Loucy (cell line): ENCODE data around the gene PLXNA2.

Experiments
- H2AFZ ChIP-seq: fragments of 200-600 bp; sonication (generic); 2 replicates; pipeline ENCODE4 v1.6.0; 2016; ENCODE audit warnings: antibody characterized with exemption, mild to moderate bottlenecking, low read length, moderate library complexity
- H3F3A ChIP-seq: fragments of 200-600 bp; 2 replicates; pipeline ENCODE4 v1.6.0; 2016; ENCODE audit warnings: antibody characterized with exemption, low read depth, mild to moderate bottlenecking
- H3K27me3 ChIP-seq: fragments of 200-600 bp; sonication (generic); 2 replicates; pipeline ENCODE4 v1.6.1; 2014; ENCODE audit warnings: low read length, mild to moderate bottlenecking; ENCODE audit not compliant: insufficient read depth, poor library complexity, severe bottlenecking
- H3K36me3 ChIP-seq: fragments of 200-600 bp; sonication (generic); 2 replicates; pipeline ENCODE4 v1.6.1; 2016; ENCODE audit warnings: low read length; ENCODE audit not compliant: insufficient read depth
- H3K4me1 ChIP-seq: fragments of 200-600 bp; sonication (generic); 2 replicates; pipeline ENCODE4 v1.5.1; 2014; ENCODE audit warnings: low read length, mild to moderate bottlenecking; ENCODE audit not compliant: insufficient read depth, poor library complexity, severe bottlenecking
- H3K4me2 ChIP-seq: fragments of 200-600 bp; sonication (generic); 2 replicates; pipeline ENCODE4 v1.6.0; 2014; ENCODE audit warnings: antibody characterized with exemption, low read length, low read depth, mild to moderate bottlenecking; ENCODE audit not compliant: poor library complexity, severe bottlenecking
- H3K4me3 ChIP-seq: fragments of 200-600 bp; sonication (generic); 2 replicates; pipeline ENCODE4 v1.5.1; 2014; ENCODE audit warnings: low read length, mild to moderate bottlenecking, mixed read lengths; ENCODE audit not compliant: poor library complexity, severe bottlenecking
- H3K79me2 ChIP-seq: fragments of 200-600 bp; sonication (generic); 2 replicates; pipeline ENCODE4 v1.6.1; 2014; ENCODE audit warnings: low read length; ENCODE audit not compliant: insufficient read depth
- H3K9ac ChIP-seq: fragments of 200-600 bp; sonication (generic); 2 replicates; pipeline ENCODE4 v1.6.0; 2014; ENCODE audit warnings: mild to moderate bottlenecking, low read depth, low read length, moderate library complexity; ENCODE audit not compliant: poor library complexity, severe bottlenecking
- H3K9me2 ChIP-seq: fragments of 200-600 bp; sonication (generic); replicated peaks from 2 replicates; pipeline ENCODE4 v1.6.1; 2016; ENCODE audit warnings: low read depth, low read length, mixed read lengths
- H3K9me3 ChIP-seq: fragments of 200-600 bp; sonication (generic); 2 replicates; pipeline ENCODE4 v1.6.1; 2014; ENCODE audit warnings: mild to moderate bottlenecking, antibody characterized with exemption, low read length, low read depth; ENCODE audit not compliant: insufficient read depth
- H4K20me1 ChIP-seq: fragments of 200-600 bp; sonication (generic); 2 replicates; pipeline ENCODE4 v1.6.0; 2014; ENCODE audit warnings: antibody characterized with exemption, low read length, mild to moderate bottlenecking; ENCODE audit not compliant: insufficient read depth, poor library complexity, severe bottlenecking
- EZH2phosphoT487 ChIP-seq: fragments of 200-600 bp; IDR thresholded peaks from 2 replicates; pipeline ENCODE4 v1.6.1; 2018; ENCODE audit warnings: antibody characterized with exemption, mild to moderate bottlenecking, moderate library complexity, borderline replicate concordance
- TF ChIP-seq, protein P1 (sequence below): fragments of 200-600 bp; sonication (generic); conservative IDR thresholded peaks from 2 replicates; pipeline ENCODE4 v1.5.1; 2014; ENCODE audit warnings: mild to moderate bottlenecking, antibody characterized with exemption, low read length

PLXNA2 gene

DNA sequence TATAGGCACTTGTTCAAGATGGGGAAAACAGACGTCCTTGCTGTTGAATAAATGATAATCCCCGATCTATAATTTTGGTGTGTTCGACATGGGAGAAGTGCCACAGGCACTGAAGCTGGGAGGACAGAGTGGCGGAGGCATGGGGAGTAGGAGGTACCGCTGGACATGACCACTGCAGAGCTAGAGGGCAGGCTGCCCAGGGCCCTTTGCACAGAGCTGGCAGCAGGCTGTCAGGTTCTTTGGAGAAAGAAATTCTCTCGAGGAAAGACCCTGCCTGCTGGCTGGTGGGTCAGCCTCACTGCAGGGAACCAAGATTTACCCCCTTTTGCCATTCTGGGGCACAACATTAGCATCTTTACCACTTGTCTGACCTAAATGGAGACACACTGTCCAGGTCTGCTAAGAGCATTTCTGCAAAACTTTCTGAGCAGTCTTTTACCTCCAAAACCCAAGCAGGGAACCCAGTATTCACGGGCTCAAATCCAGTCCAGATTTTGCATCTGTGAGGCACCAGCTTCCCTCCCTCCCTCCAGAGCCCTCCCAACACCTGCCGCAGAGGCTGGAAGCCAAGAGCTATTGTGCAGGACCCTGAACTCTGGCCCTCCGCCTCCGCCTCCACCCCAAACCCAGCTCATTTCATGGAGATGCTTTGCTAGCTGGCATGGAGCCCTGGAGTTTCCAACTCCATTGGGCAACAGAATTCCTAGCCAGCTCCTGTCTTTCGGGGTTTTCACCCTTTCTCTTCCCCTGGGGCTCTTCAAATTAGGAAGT lies 142.3 kb downstream of the PLXNA2 start:
- no peaks in the 10 kb centered on the region for H3K79me2 ChIP-seq
- no peaks in the 10 kb centered on the region for H3K36me3 ChIP-seq
- no peaks in the 10 kb centered on the region for H3F3A ChIP-seq
- H4K20me1 ChIP-seq, result no peaks in the 10 kb centered on the region
- H3K27me3 ChIP-seq, result no peaks in the 10 kb centered on the region
- no peaks in the 10 kb centered on the region for H3K9me2 ChIP-seq
- H3K9ac ChIP-seq, result no peak overlapping the region
- no peak overlapping the region for H2AFZ ChIP-seq
- H3K4me2 ChIP-seq, result no peak overlapping the region
- H3K4me3 ChIP-seq, result no peak overlapping the region
- TF ChIP-seq, protein P1, sequence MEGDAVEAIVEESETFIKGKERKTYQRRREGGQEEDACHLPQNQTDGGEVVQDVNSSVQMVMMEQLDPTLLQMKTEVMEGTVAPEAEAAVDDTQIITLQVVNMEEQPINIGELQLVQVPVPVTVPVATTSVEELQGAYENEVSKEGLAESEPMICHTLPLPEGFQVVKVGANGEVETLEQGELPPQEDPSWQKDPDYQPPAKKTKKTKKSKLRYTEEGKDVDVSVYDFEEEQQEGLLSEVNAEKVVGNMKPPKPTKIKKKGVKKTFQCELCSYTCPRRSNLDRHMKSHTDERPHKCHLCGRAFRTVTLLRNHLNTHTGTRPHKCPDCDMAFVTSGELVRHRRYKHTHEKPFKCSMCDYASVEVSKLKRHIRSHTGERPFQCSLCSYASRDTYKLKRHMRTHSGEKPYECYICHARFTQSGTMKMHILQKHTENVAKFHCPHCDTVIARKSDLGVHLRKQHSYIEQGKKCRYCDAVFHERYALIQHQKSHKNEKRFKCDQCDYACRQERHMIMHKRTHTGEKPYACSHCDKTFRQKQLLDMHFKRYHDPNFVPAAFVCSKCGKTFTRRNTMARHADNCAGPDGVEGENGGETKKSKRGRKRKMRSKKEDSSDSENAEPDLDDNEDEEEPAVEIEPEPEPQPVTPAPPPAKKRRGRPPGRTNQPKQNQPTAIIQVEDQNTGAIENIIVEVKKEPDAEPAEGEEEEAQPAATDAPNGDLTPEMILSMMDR, result no peak
- no peak for TF ChIP-seq EZH2phosphoT487
- H3K4me1 ChIP-seq, result no peaks in the 10 kb centered on the region
- no peaks in the 10 kb centered on the region for H3K9me3 ChIP-seq

- H4K20me1 ChIP-seq, result no peaks in the 10 kb centered on the region
- H3K79me2 ChIP-seq, result no peaks in the 10 kb centered on the region
- no peak for TF ChIP-seq EZH2phosphoT487
- TF ChIP-seq, protein P1, result no peak
- H3K36me3 ChIP-seq, result no peaks in the 10 kb centered on the region
- H3K9me3 ChIP-seq, result no peaks in the 10 kb centered on the region
- no peak overlapping the region for H2AFZ ChIP-seq
- H3F3A ChIP-seq, result no peaks in the 10 kb centered on the region
- no peaks in the 10 kb centered on the region for H3K27me3 ChIP-seq
- no peak overlapping the region for H3K4me3 ChIP-seq
- H3K4me2 ChIP-seq, result no peak overlapping the region
- H3K9ac ChIP-seq, result no peak overlapping the region
- H3K4me1 ChIP-seq, result no peaks in the 10 kb centered on the region
- no peaks in the 10 kb centered on the region for H3K9me2 ChIP-seq
Observed at GRCh38 chr1:208100906-208101305, 143.3 kb downstream of the PLXNA2 start.

DNA sequence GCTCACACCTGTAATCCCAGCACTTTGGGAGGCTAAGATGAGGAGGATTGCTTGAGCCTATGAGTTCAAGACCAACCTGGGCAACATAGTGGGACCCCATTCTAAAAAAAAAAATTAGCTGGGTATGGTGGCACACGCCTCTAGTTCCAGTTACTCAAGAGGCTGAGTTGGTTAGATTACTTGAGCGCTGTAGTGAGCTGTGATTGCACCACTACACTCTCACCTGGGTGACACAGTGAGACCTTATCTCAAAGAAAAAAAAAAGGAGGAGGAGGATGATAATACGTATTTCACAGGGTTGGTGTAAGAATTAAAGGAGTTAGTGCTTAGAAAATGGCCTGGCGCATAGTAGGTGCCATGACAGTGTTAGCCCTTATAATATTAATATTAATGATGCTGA lies 144.1 kb downstream of the PLXNA2 start:
- no peak for TF ChIP-seq EZH2phosphoT487
- TF ChIP-seq, protein P1, result no peak
- no peaks in the 10 kb centered on the region for H3K79me2 ChIP-seq
- no peak overlapping the region for H3K4me2 ChIP-seq
- no peak overlapping the region for H3K9ac ChIP-seq
- no peaks in the 10 kb centered on the region for H3K36me3 ChIP-seq
- H3K4me1 ChIP-seq, result no peaks in the 10 kb centered on the region
- no peak overlapping the region for H2AFZ ChIP-seq
- no peak overlapping the region for H3K4me3 ChIP-seq
- no peaks in the 10 kb centered on the region for H3K9me3 ChIP-seq
- no peaks in the 10 kb centered on the region for H4K20me1 ChIP-seq
- no peaks in the 10 kb centered on the region for H3K9me2 ChIP-seq
- H3F3A ChIP-seq, result no peaks in the 10 kb centered on the region
- H3K27me3 ChIP-seq, result no peaks in the 10 kb centered on the region
